Measurements from ENCODE around the gene MSX1.

GRCh38 chr4:4825431-4825830, 34.0 kb upstream of the MSX1 start:
- no peak for TF ChIP-seq CTCF (conservative IDR thresholded peaks at IDR 0.05; ENCODE audit: low read depth in 2 of 2)
- TF ChIP-seq POLR2AphosphoS5 (IDR thresholded peaks at IDR 0.05; ENCODE audit: low read depth), result no peak
- TF ChIP-seq CREB1 (CRISPR knock-in tag; IDR thresholded peaks at IDR 0.05; ENCODE audit: low read depth), result no peak
- TF ChIP-seq ZNF462 (CRISPR knock-in tag; IDR thresholded peaks at IDR 0.05), result no peak
- no peak for TF ChIP-seq STAT1 (IDR thresholded peaks at IDR 0.05; ENCODE audit: unreplicated experiment)
- no peak for TF ChIP-seq REST (IDR thresholded peaks at IDR 0.05; ENCODE audit: unreplicated experiment)
- TF ChIP-seq EZH2phosphoT487 (IDR thresholded peaks at IDR 0.05; ENCODE audit: unreplicated experiment), result no peak
- TF ChIP-seq EZH2 (IDR thresholded peaks at IDR 0.05; ENCODE audit: low read depth, unreplicated experiment), result no peak

Data from GM23338 (cell line).